ENCODE data around the gene C1R.

- TF ChIP-seq, protein P1, sequence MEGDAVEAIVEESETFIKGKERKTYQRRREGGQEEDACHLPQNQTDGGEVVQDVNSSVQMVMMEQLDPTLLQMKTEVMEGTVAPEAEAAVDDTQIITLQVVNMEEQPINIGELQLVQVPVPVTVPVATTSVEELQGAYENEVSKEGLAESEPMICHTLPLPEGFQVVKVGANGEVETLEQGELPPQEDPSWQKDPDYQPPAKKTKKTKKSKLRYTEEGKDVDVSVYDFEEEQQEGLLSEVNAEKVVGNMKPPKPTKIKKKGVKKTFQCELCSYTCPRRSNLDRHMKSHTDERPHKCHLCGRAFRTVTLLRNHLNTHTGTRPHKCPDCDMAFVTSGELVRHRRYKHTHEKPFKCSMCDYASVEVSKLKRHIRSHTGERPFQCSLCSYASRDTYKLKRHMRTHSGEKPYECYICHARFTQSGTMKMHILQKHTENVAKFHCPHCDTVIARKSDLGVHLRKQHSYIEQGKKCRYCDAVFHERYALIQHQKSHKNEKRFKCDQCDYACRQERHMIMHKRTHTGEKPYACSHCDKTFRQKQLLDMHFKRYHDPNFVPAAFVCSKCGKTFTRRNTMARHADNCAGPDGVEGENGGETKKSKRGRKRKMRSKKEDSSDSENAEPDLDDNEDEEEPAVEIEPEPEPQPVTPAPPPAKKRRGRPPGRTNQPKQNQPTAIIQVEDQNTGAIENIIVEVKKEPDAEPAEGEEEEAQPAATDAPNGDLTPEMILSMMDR (IDR thresholded peaks at IDR 0.05; ENCODE audit: insufficient read depth, low read length, poor library complexity, severe bottlenecking): no peak
- TF ChIP-seq EZH2phosphoT487 (conservative IDR thresholded peaks at IDR 0.05; ENCODE audit: low read length): no peak
Observed at GRCh38 chr12:7114008-7114407, 21.8 kb upstream of the C1R start.
